GM12891 (cell line): ENCODE data around the gene FBL.

Experiments used
- PAX5 ChIP-seq: IDR thresholded peaks from 2 replicates; pipeline ENCODE4 v1.6.1; 2011; ENCODE audit warnings: low read length, moderate library complexity, mild to moderate bottlenecking; ENCODE audit not compliant: insufficient read depth, severe bottlenecking
- POLR2A ChIP-seq: IDR thresholded peaks from 2 replicates; pipeline ENCODE4 v1.6.1; 2011; ENCODE audit warnings: low read depth, low read length, control low read depth
- POLR2AphosphoS5 ChIP-seq: IDR thresholded peaks from 2 replicates; pipeline ENCODE4 v1.6.1; 2011; ENCODE audit warnings: low read depth, low read length, control low read depth
- POU2F2 ChIP-seq: IDR thresholded peaks from 2 replicates; pipeline ENCODE4 v1.6.1; 2011; ENCODE audit warnings: low read depth, mild to moderate bottlenecking, control low read depth, low read length, moderate library complexity
- SPI1 ChIP-seq: IDR thresholded peaks from 2 replicates; pipeline ENCODE4 v1.6.1; 2011; ENCODE audit warnings: low read depth, low read length, control low read depth
- TAF1 ChIP-seq: IDR thresholded peaks from 2 replicates; pipeline ENCODE4 v1.6.1; 2011; ENCODE audit warnings: low read depth, low read length, control low read depth

DNA sequence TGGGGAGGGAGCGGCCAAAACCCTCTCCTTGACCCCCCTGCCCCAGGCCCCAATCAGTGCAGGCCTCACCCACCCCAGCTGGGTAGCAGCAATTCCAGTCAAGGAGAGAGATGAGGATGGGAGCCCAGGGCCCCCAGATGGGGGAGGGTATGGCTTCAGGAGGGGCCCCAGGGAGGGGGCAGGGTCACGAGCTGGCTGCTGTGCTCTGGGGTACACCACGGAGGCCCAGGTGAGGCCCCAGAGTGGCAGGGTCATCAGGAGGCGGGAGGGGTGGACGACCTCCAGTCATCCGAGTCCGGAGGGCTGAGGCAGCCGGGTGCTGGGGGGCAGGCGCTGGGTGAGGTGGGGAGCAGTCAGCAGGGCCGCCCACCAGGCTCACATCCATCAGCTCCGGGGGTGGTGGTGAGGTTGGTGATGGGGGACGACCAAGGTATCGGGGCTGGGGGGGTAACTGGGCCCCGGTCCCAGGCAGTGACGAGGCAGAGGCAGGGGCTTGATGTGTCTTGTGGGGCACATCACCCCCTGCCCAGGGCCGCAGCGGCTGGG lies 20.6 kb downstream of the FBL start:
- TF ChIP-seq POLR2A (no peak), POLR2AphosphoS5 (no peak), TAF1 (no peak), SPI1 (no peak), POU2F2 (no peak), PAX5 (no peak)
